Right lobe of liver (tissue), 4 donors: ENCODE measurements around the gene YBX2.

Experiments used
- POLR2A ChIP-seq: fragments of 450-650 bp; IDR thresholded peaks from one replicate; pipeline ENCODE4 v1.6.1; 2017; ENCODE audit warnings: antibody characterized with exemption, mild to moderate bottlenecking
- TF ChIP-seq, protein P1 (sequence below), 4 donors: fragments of 200-600 bp in 3 of 4; fragments of 450-650 bp in 1 of 4; IDR thresholded peaks; one replicate each; pipeline versions ENCODE4 v1.5.1 to v1.8.0; 2016 to 2022; ENCODE audit warnings: antibody characterized with exemption in 4 of 4, mild to moderate bottlenecking in 2 of 4
- donor health status: DM: no; HTN: no; CAD: no.
- donor health status: DM: no; HTN: no; CAD: no.
- donor health status: DM: no; HTN: yes; CAD: no.

DNA sequence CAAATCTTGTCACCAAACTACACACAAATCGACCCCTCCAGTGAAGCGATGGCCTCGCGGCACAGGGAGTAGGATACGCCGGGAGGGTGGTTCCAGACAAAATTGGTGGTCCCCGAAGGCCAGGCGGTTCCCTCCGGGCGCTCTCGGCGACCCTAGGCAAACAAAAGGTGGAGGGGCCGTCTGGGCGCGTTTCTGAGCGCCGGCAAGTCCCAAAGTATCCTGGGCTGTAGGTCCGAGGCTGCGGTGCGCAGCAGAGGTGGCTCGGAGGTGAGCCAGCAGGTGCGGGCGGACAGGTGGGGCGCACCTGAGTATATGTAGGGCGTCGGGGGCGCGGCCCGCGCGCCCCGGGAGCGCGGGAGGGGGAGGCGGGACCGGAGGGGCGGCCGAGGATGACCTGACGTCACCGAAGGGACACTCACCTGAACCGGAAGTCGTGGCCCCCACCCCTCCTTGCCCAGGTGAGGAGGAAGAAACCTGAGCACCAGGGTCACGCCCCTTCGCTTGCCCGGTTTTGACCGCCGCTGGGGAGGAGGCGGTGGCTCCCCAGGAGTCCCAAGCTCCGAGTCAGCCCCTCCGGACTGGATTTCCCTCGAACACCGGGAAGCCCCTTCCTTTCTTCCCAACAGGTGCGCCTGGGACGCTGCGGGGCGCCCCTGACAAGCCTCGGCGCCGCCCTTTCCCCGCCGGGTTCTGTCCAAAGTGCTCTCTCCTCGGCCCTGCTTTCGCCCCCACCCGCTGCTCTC is 32.1 kb downstream of the YBX2 start, which contains the start of gene CLDN7:
- peak; percentile 49 for TF ChIP-seq POLR2A
- TF ChIP-seq, protein P1, sequence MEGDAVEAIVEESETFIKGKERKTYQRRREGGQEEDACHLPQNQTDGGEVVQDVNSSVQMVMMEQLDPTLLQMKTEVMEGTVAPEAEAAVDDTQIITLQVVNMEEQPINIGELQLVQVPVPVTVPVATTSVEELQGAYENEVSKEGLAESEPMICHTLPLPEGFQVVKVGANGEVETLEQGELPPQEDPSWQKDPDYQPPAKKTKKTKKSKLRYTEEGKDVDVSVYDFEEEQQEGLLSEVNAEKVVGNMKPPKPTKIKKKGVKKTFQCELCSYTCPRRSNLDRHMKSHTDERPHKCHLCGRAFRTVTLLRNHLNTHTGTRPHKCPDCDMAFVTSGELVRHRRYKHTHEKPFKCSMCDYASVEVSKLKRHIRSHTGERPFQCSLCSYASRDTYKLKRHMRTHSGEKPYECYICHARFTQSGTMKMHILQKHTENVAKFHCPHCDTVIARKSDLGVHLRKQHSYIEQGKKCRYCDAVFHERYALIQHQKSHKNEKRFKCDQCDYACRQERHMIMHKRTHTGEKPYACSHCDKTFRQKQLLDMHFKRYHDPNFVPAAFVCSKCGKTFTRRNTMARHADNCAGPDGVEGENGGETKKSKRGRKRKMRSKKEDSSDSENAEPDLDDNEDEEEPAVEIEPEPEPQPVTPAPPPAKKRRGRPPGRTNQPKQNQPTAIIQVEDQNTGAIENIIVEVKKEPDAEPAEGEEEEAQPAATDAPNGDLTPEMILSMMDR (IDR thresholded peaks at IDR 0.05): no peak
